WTC11 (cell line): Measurements from ENCODE around the gene CRX. TPM values are rescaled to one million over a fixed set of nuclear protein-coding genes. Genes with fewer than 3 reads are reported as not detected.
A peak's percentile ranks its signal among the peaks of the same experiment; 100 is the strongest.

Experiments used
- ATAC-seq: fragments of 200-7000 bp; cut with Tn5 transposase; 2 replicates; pipeline ENCODE4 v1.10.0; 2021; ENCODE audit warnings: mild to moderate bottlenecking, moderate library complexity
- CTCF ChIA-PET: fragments of 300-600 bp; sonication (Branson Sonifier 250); formaldehyde crosslinking; loops from one replicate; lab custom pipeline; 2021; ENCODE audit warnings: antibody characterized with exemption; lab: Charles Lee
- POLR2A ChIA-PET: fragments of 350-600 bp; sonication (Branson Sonifier 250); formaldehyde crosslinking; loops from one replicate; lab custom pipeline; 2021; ENCODE audit warnings: antibody characterized with exemption; lab: Charles Lee
- DNase-seq: peaks from one replicate; pipeline ENCODE4 v3.0.0; 2021; ENCODE audit warnings: low spot score
- H3K27ac Mint-ChIP-seq: 2 replicates; pipeline ENCODE4 v1.8.0; 2021; ENCODE audit warnings: mixed read lengths
- H3K27me3 Mint-ChIP-seq: 2 replicates; pipeline ENCODE4 v1.8.0; 2021; ENCODE audit warnings: low read depth, mild to moderate bottlenecking, moderate library complexity, mixed read lengths
- H3K36me3 Mint-ChIP-seq: 2 replicates; pipeline ENCODE4 v1.8.0; 2021; ENCODE audit warnings: mixed read lengths
- H3K4me1 Mint-ChIP-seq: 2 replicates; pipeline ENCODE4 v1.8.0; 2022; ENCODE audit warnings: mixed read lengths
- H3K4me3 Mint-ChIP-seq: 2 replicates; pipeline ENCODE4 v1.8.0; 2021; ENCODE audit warnings: mild to moderate bottlenecking, moderate library complexity, mixed read lengths
- H3K9me3 Mint-ChIP-seq: 2 replicates; pipeline ENCODE4 v1.8.0; 2021; ENCODE audit warnings: mixed read lengths
- ATF1 ChIP-seq: sonication (generic); formaldehyde crosslinking; IDR thresholded peaks from 2 replicates; pipeline ENCODE4 v1.8.1; 2023; ENCODE audit warnings: mild to moderate bottlenecking, moderate library complexity, missing genetic modification reagents
- CREM ChIP-seq: sonication (generic); formaldehyde crosslinking; IDR thresholded peaks from 2 replicates; pipeline ENCODE4 v1.8.1; 2022; ENCODE audit warnings: mild to moderate bottlenecking, missing genetic modification reagents, moderate library complexity
- E2F1 ChIP-seq: sonication (generic); formaldehyde crosslinking; IDR thresholded peaks from 2 replicates; pipeline ENCODE4 v1.8.0; 2022; ENCODE audit warnings: mild to moderate bottlenecking, missing genetic modification reagents
- ELF4 ChIP-seq: sonication (generic); formaldehyde crosslinking; IDR thresholded peaks from 2 replicates; pipeline ENCODE4 v1.8.1; 2022; ENCODE audit warnings: low read depth, mild to moderate bottlenecking, moderate library complexity, missing genetic modification reagents
- EMX1 ChIP-seq: fragments of 250-450 bp; sonication (Bioruptor Pico); IDR thresholded peaks from 2 replicates; pipeline ENCODE4 v1.8.0; 2021; ENCODE audit warnings: mild to moderate bottlenecking
- JAZF1 ChIP-seq: fragments of 250-450 bp; sonication (Bioruptor Pico); IDR thresholded peaks from 2 replicates; pipeline ENCODE4 v1.9.0; 2021; ENCODE audit warnings: moderate library complexity, mild to moderate bottlenecking, inconsistent platforms
- MLX ChIP-seq: sonication (generic); formaldehyde crosslinking; IDR thresholded peaks from 2 replicates; pipeline ENCODE4 v1.8.1; 2023; ENCODE audit warnings: mild to moderate bottlenecking, missing genetic modification reagents, moderate library complexity
- NFE2L1 ChIP-seq: sonication (generic); formaldehyde crosslinking; IDR thresholded peaks from 2 replicates; pipeline ENCODE4 v1.8.1; 2023; ENCODE audit warnings: missing genetic modification reagents
- OVOL2 ChIP-seq: fragments of 250-450 bp; sonication (Bioruptor Pico); IDR thresholded peaks from 2 replicates; pipeline ENCODE4 v1.9.0; 2021; ENCODE audit warnings: mild to moderate bottlenecking, borderline replicate concordance
- STAT6 ChIP-seq: sonication (generic); formaldehyde crosslinking; conservative IDR thresholded peaks from 2 replicates; pipeline ENCODE4 v1.8.1; 2023; ENCODE audit warnings: mild to moderate bottlenecking, low read depth, missing genetic modification reagents, moderate library complexity
- ZMAT4 ChIP-seq: fragments of 250-450 bp; sonication (Bioruptor Pico); IDR thresholded peaks from 2 replicates; pipeline ENCODE4 v1.9.0; 2021; ENCODE audit warnings: mild to moderate bottlenecking
- ZNF138 ChIP-seq: sonication (generic); formaldehyde crosslinking; conservative IDR thresholded peaks from 2 replicates; pipeline ENCODE4 v1.8.1; 2022; ENCODE audit warnings: mild to moderate bottlenecking, moderate library complexity, missing genetic modification reagents
- ZNF219 ChIP-seq: sonication (generic); formaldehyde crosslinking; IDR thresholded peaks from 2 replicates; pipeline ENCODE4 v1.8.0; 2023; ENCODE audit warnings: missing genetic modification reagents, mild to moderate bottlenecking, borderline replicate concordance
- ZNF512 ChIP-seq: sonication (generic); formaldehyde crosslinking; IDR thresholded peaks from 2 replicates; pipeline ENCODE4 v1.8.1; 2022; ENCODE audit warnings: missing genetic modification reagents, borderline replicate concordance
- ZNF532 ChIP-seq: fragments of 250-450 bp; sonication (Bioruptor Pico); IDR thresholded peaks from 2 replicates; pipeline ENCODE4 v1.9.0; 2021; ENCODE audit warnings: mild to moderate bottlenecking, borderline replicate concordance
- ZSCAN18 ChIP-seq: fragments of 250-450 bp; sonication (Bioruptor Pico); IDR thresholded peaks from 2 replicates; pipeline ENCODE4 v2.1.2; 2022; ENCODE audit warnings: mild to moderate bottlenecking, moderate library complexity
- total RNA-seq: library from RNA; stranded (reverse); gene quantifications from 3 replicates; pipeline ENCODE4 v1.2.3, GENCODE V29; 2021

CRX gene
- total RNA-seq, 1 experiment from 2014 or later, result 0.17 TPM

GRCh38 chr19:47839913-47840312, 18.2 kb downstream of the CRX start:
- no peaks in the 10 kb centered on the region for H3K36me3 Mint-ChIP-seq
- DNase-seq (peak; percentile 56), ATAC-seq (peak; percentile 97)
- H3K27ac Mint-ChIP-seq, result peak overlapping the region; percentile 92
- H3K4me1 Mint-ChIP-seq, result peaks cover 26% of the 10 kb centered on the region
- TF ChIP-seq EMX1 (CRISPR knock-in tag) (no peak), ZMAT4 (CRISPR knock-in tag) (no peak), ATF1 (no peak), NFE2L1 (no peak), E2F1 (CRISPR knock-in tag) (no peak), JAZF1 (CRISPR knock-in tag) (no peak), MLX (CRISPR knock-in tag) (no peak), ZNF512 (no peak), OVOL2 (no peak), ZNF138 (CRISPR knock-in tag) (no peak), ZNF532 (CRISPR knock-in tag) (no peak), STAT6 (CRISPR knock-in tag) (no peak)
- H3K27me3 Mint-ChIP-seq, result no peaks in the 10 kb centered on the region; the same call in 1 of the 2 replicates
- CTCF ChIA-PET, result interaction anchor here (0.6 to 1.8 kb wide), 15 partner anchors 9 to 433 kb away, joined by 3 to 50 read pairs (median 5); partner anchors contain the start of gene EHD2
- no peaks in the 10 kb centered on the region for H3K9me3 Mint-ChIP-seq
- POLR2A ChIA-PET, result interaction anchor here (0.5 to 1.3 kb wide), 2 partner anchors 10 to 230 kb away, joined by 5 to 8 read pairs; no protein-coding TSS in a partner anchor
- H3K4me3 Mint-ChIP-seq, result peak overlapping the region; percentile 33; the same call in 1 of the 2 replicates

- H3K4me1 Mint-ChIP-seq, result peaks cover 26% of the 10 kb centered on the region
- TF ChIP-seq ZNF219 (no peak), ELF4 (CRISPR knock-in tag) (no peak), CREM (CRISPR knock-in tag) (no peak), ZSCAN18 (CRISPR knock-in tag) (no peak)
- TF ChIP-seq, all 79 proteins: peak for 0
- ATAC-seq (no peak), DNase-seq (no peak)
- Mint-ChIP-seq H3K4me3 (no peak overlapping the region), H3K27ac (no peak overlapping the region), H3K27me3 (no peaks in the 10 kb centered on the region; the same call in 1 of the 2 replicates), H3K36me3 (no peaks in the 10 kb centered on the region), H3K9me3 (no peaks in the 10 kb centered on the region)
- ChIA-PET CTCF (interaction anchor here (0.9 to 1.3 kb wide), 5 partner anchors 18 to 29 kb away, joined by 3 to 9 read pairs (median 4); no protein-coding TSS in a partner anchor), POLR2A (no interaction called here)
Measured at GRCh38 chr19:47842941-47843340, 21.2 kb downstream of the CRX start.
